ENCODE measurements around the gene ANAPC2.

The ANAPC2 gene

DNA sequence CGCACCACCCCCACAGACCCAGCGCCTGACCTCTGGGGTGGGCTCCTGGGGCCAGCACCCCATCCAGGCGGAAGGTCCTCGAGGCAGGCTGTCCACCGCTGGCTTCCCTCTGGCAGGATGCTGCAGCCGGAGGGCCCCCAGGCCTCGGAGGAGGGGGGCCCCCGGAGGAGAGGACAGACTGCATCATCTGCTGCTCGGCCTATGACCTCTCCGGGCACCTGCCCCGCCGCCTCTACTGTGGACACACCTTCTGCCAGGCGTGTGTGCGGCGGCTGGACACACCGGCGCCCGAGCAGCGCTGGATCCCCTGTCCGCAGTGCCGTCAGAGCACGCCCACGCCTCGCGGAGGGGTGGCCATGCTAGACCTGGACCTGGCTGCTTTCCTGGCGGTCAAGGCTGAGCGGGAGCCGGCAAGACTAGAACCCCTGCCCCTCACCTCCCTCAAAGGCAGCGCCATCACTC is 40.2 kb upstream of the ANAPC2 start:
- Histone ChIP-seq H3K27ac (ENCODE audit: low read length, poor library complexity, severe bottlenecking) (no peak overlapping the region), H3K79me1 (replicated peaks; ENCODE audit: low read length, poor library complexity, severe bottlenecking) (no peaks in the 10 kb centered on the region), H2BK5ac (ENCODE audit: low read depth, low read length, poor library complexity, severe bottlenecking) (no peak overlapping the region), H2BK15ac (ENCODE audit: low read depth, poor library complexity, severe bottlenecking) (no peak overlapping the region), H4K8ac (ENCODE audit: low read length) (no peak overlapping the region), H2AK5ac (ENCODE audit: low read length, severe bottlenecking) (no peak overlapping the region), H3K18ac (ENCODE audit: low read depth in 1 of 2, low read length in 2 of 2) (no peak overlapping the region), H2AFZ (ENCODE audit: low read depth, low read length) (no peak overlapping the region), H3K4me1 (ENCODE audit: control insufficient read depth, insufficient read depth, low read depth, low read length) (peaks cover 22% of the 10 kb centered on the region), H3K23ac (ENCODE audit: low read length in 2 of 2) (no peak overlapping the region), H3K9me3 (ENCODE audit: control insufficient read depth, low read length) (no peaks in the 10 kb centered on the region), H3K4ac (ENCODE audit: low read depth in 1 of 2, low read length in 2 of 2) (no peak overlapping the region), H2BK12ac (ENCODE audit: low read length in 2 of 2) (no peak overlapping the region), H3K4me3 (ENCODE audit: insufficient read depth in 1 of 2, low read depth in 1 of 2, low read length in 2 of 2) (no peak overlapping the region), H3K4me2 (ENCODE audit: low read length, poor library complexity, severe bottlenecking) (no peak overlapping the region), H4K91ac (ENCODE audit: low read length) (no peak overlapping the region), H3K36me3 (ENCODE audit: control insufficient read depth in 1 of 2, insufficient read depth in 2 of 2, low read depth in 1 of 2, low read length in 2 of 2) (peaks cover 0 to 4% of the 10 kb centered on the region in 2 experiments), H3K9ac (ENCODE audit: low read length) (no peak overlapping the region), H3K14ac (ENCODE audit: low read length in 2 of 2) (no peak overlapping the region), H2BK120ac (ENCODE audit: low read depth, low read length) (no peak overlapping the region), H3K27me3 (ENCODE audit: control insufficient read depth in 1 of 2, insufficient read depth in 1 of 2, low read length in 2 of 2) (peaks cover 0 to 54% of the 10 kb centered on the region in 2 experiments)
- WGBS: 89% methylated on average over 29 of the region's 29 CpGs
- no peak for DNase-seq

GRCh38 chr9:137227853-137228505 is 39.6 kb upstream of the ANAPC2 start:
- no peak overlapping the region for H3K4me3 ChIP-seq (ENCODE audit: insufficient read depth in 1 of 2, low read depth in 1 of 2, low read length in 2 of 2)
- H3K9me3 ChIP-seq (ENCODE audit: control insufficient read depth, low read length): no peaks in the 10 kb centered on the region
- no peak overlapping the region for H4K91ac ChIP-seq (ENCODE audit: low read length)
- H2BK5ac ChIP-seq (ENCODE audit: low read depth, low read length, poor library complexity, severe bottlenecking): no peak overlapping the region
- peaks cover 0 to 49% of the 10 kb centered on the region in 2 experiments for H3K27me3 ChIP-seq (ENCODE audit: control insufficient read depth in 1 of 2, insufficient read depth in 1 of 2, low read length in 2 of 2)
- H4K8ac ChIP-seq (ENCODE audit: low read length): no peak overlapping the region
- no peak overlapping the region for H3K18ac ChIP-seq (ENCODE audit: low read depth in 1 of 2, low read length in 2 of 2)
- H3K79me1 ChIP-seq (replicated peaks; ENCODE audit: low read length, poor library complexity, severe bottlenecking): no peaks in the 10 kb centered on the region
- no peak overlapping the region for H3K9ac ChIP-seq (ENCODE audit: low read length)
- H3K4me2 ChIP-seq (ENCODE audit: low read length, poor library complexity, severe bottlenecking): no peak overlapping the region
- no peak overlapping the region for H3K4ac ChIP-seq (ENCODE audit: low read depth in 1 of 2, low read length in 2 of 2)
- no peak overlapping the region for H3K23ac ChIP-seq (ENCODE audit: low read length in 2 of 2)
- no peak for DNase-seq
- no peak overlapping the region for H2AK5ac ChIP-seq (ENCODE audit: low read length, severe bottlenecking)
- no peak overlapping the region for H2AFZ ChIP-seq (ENCODE audit: low read depth, low read length)
- no peak overlapping the region for H2BK15ac ChIP-seq (ENCODE audit: low read depth, poor library complexity, severe bottlenecking)
- no peak overlapping the region for H2BK120ac ChIP-seq (ENCODE audit: low read depth, low read length)
- 71% methylated on average over 16 of the region's 18 CpGs for WGBS
- H2BK12ac ChIP-seq (ENCODE audit: low read length in 2 of 2): no peak overlapping the region
- H3K36me3 ChIP-seq (ENCODE audit: control insufficient read depth in 1 of 2, insufficient read depth in 2 of 2, low read depth in 1 of 2, low read length in 2 of 2): peaks cover 0 to 4% of the 10 kb centered on the region in 2 experiments
- H3K27ac ChIP-seq (ENCODE audit: low read length, poor library complexity, severe bottlenecking): no peak overlapping the region
- H3K4me1 ChIP-seq (ENCODE audit: control insufficient read depth, insufficient read depth, low read depth, low read length): peaks cover 24% of the 10 kb centered on the region
- H3K14ac ChIP-seq (ENCODE audit: low read length in 2 of 2): no peak overlapping the region

DNA sequence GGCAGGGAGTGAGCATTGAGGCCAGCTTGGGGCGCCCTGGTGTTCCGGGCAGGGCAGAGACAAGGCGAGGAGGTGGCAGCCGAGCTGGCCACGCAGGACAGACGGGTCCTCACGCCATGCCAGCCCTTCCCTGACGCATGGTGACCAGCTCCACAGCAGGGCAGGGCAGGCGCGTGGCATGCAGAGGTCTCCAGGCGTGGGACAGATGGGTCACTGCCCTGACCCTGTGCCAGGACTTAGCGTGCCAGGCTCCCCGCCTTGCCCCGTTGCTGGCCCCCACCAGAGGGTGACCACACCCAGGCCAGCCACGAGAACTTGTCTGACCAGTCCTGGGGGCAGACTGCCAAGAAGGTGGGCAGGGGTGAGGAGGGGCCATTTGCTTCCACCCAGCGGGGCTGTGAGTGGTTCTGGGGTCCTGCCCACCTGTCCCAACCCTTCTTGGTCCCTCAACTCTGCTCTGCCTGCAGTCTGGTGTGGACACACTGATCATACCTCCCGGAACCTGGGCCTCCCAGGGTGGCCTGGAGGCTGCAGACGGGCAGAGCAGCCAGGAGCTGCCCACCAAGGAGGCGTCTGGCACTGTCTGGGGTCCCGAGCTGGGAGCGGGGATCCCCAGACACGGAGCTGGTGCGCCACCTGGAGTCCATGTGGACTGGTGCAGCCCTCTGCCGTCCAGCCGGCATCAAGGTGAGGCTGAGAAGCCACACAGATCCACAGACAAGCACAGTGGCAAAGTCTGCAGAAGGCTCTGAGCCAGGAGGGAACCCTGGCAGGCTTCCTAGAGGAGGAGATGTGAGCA is 38.9 kb upstream of the ANAPC2 start, which contains the start of gene RNF224:
TSS of gene RNF224 (plus strand) at position 449 of the 799 bp plus-strand sequence. CDS start 834 bp downstream, outside the sequence.
- H2BK120ac ChIP-seq (ENCODE audit: low read depth, low read length): no peak within 1 kb of the TSS
- WGBS: 56% methylated on average over 25 of the region's 25 CpGs

More for the DNA sequence above, 38.9 kb upstream of the ANAPC2 start, which contains the start of gene RNF224:
- Histone ChIP-seq H2AFZ (ENCODE audit: low read depth, low read length) (no peak within 1 kb of the TSS), H3K23ac (ENCODE audit: low read length in 2 of 2) (no peak within 1 kb of the TSS), H3K4me3 (ENCODE audit: insufficient read depth in 1 of 2, low read depth in 1 of 2, low read length in 2 of 2) (no peak within 1 kb of the TSS), H3K79me1 (replicated peaks; ENCODE audit: low read length, poor library complexity, severe bottlenecking) (no peaks in the 10 kb centered on the region), H3K27me3 (ENCODE audit: control insufficient read depth in 1 of 2, insufficient read depth in 1 of 2, low read length in 2 of 2) (peaks cover 0 to 43% of the 10 kb centered on the region in 2 experiments), H4K91ac (ENCODE audit: low read length) (peak within 1 kb of the TSS; percentile 55), H3K36me3 (ENCODE audit: control insufficient read depth in 1 of 2, insufficient read depth in 2 of 2, low read depth in 1 of 2, low read length in 2 of 2) (peaks cover 0 to 4% of the 10 kb centered on the region in 2 experiments), H3K4me1 (ENCODE audit: control insufficient read depth, insufficient read depth, low read depth, low read length) (peaks cover 32% of the 10 kb centered on the region), H3K18ac (ENCODE audit: low read depth in 1 of 2, low read length in 2 of 2) (peak within 1 kb of the TSS in 1 of 2 experiments; percentile 35), H2BK5ac (ENCODE audit: low read depth, low read length, poor library complexity, severe bottlenecking) (no peak within 1 kb of the TSS), H4K8ac (ENCODE audit: low read length) (peak within 1 kb of the TSS; percentile 1), H2BK15ac (ENCODE audit: low read depth, poor library complexity, severe bottlenecking) (no peak within 1 kb of the TSS), H3K14ac (ENCODE audit: low read length in 2 of 2) (no peak within 1 kb of the TSS), H3K4ac (ENCODE audit: low read depth in 1 of 2, low read length in 2 of 2) (no peak within 1 kb of the TSS), H3K4me2 (ENCODE audit: low read length, poor library complexity, severe bottlenecking) (no peak within 1 kb of the TSS), H3K9ac (ENCODE audit: low read length) (no peak within 1 kb of the TSS), H3K27ac (ENCODE audit: low read length, poor library complexity, severe bottlenecking) (no peak within 1 kb of the TSS), H2AK5ac (ENCODE audit: low read length, severe bottlenecking) (no peak within 1 kb of the TSS), H3K9me3 (ENCODE audit: control insufficient read depth, low read length) (no peaks in the 10 kb centered on the region), H2BK12ac (ENCODE audit: low read length in 2 of 2) (no peak within 1 kb of the TSS)
- DNase-seq: peak; percentile 76
